ENCODE measurements around the gene ST7L. TPM values are rescaled to one million over a fixed set of nuclear protein-coding genes. Genes with fewer than 3 reads are reported as not detected.

Gene ST7L
- total and polyA plus RNA-seq, 9 of the 15 experiments (the other 6 are each of a cell fraction or from before 2014, with no cell fraction given), result 9.0 to 32.5 (median 26.6) TPM

DNA sequence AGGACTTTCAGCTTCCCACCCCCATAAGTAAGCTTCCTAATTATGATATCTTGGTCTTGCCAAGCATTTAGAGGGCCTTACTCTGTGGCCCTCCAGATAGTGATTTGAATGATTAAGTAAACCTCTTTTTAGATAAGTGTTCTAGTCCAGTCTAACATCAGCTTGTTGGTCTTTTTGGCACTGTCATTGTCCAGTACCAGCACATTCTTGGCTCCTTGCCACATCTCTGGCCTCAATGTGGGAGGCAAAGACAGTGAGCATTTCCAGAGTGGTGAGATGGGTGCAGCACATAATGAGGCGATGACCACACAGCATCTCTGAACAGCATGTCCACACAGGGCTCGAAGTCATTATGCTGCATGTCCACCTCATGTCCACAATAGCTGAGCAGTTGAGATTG is 6.8 kb upstream of the ST7L start (continued):
- TF ChIP-seq, protein P1, sequence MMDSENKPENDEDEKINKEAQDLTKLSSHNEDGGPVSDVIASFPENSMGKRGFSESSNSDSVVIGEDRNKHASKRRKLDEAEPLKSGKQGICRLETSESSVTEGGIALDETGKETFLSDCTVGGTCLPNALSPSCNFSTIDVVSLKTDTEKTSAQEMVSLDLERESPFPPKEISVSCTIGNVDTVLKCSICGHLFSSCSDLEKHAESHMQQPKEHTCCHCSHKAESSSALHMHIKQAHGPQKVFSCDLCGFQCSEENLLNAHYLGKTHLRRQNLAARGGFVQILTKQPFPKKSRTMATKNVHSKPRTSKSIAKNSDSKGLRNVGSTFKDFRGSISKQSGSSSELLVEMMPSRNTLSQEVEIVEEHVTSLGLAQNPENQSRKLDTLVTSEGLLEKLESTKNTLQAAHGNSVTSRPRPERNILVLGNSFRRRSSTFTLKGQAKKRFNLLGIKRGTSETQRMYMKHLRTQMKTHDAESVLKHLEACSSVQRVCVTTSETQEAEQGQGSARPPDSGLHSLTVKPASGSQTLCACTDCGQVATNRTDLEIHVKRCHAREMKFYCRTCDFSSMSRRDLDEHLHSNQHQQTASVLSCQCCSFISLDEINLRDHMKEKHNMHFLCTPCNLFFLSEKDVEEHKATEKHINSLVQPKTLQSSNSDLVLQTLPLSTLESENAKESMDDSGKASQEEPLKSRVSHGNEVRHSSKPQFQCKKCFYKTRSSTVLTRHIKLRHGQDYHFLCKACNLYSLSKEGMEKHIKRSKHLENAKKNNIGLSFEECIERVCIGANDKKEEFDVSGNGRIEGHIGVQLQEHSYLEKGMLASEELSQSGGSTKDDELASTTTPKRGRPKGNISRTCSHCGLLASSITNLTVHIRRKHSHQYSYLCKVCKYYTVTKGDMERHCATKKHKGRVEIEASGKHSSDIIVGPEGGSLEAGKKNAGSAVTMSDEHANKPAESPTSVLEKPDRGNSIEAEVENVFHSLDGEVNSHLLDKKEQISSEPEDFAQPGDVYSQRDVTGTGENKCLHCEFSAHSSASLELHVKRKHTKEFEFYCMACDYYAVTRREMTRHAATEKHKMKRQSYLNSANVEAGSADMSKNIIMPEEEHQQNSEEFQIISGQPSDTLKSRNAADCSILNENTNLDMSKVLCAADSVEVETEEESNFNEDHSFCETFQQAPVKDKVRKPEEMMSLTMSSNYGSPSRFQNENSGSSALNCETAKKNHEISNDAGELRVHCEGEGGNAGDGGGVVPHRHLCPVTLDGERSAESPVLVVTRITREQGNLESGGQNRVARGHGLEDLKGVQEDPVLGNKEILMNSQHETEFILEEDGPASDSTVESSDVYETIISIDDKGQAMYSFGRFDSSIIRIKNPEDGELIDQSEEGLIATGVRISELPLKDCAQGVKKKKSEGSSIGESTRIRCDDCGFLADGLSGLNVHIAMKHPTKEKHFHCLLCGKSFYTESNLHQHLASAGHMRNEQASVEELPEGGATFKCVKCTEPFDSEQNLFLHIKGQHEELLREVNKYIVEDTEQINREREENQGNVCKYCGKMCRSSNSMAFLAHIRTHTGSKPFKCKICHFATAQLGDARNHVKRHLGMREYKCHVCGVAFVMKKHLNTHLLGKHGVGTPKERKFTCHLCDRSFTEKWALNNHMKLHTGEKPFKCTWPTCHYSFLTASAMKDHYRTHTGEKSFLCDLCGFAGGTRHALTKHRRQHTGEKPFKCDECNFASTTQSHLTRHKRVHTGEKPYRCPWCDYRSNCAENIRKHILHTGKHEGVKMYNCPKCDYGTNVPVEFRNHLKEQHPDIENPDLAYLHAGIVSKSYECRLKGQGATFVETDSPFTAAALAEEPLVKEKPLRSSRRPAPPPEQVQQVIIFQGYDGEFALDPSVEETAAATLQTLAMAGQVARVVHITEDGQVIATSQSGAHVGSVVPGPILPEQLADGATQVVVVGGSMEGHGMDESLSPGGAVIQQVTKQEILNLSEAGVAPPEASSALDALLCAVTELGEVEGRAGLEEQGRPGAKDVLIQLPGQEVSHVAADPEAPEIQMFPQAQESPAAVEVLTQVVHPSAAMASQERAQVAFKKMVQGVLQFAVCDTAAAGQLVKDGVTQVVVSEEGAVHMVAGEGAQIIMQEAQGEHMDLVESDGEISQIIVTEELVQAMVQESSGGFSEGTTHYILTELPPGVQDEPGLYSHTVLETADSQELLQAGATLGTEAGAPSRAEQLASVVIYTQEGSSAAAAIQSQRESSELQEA (IDR thresholded peaks at IDR 0.05; ENCODE audit: low read depth), result no peak
- TF ChIP-seq TRIM24 (IDR thresholded peaks at IDR 0.05) (peak in 1 of 2 experiments; percentile 64; a peak in 1 of 4 replicates), CREM (IDR thresholded peaks at IDR 0.05; ENCODE audit: low read depth) (peak; percentile 60), CBFA2T2 (conservative IDR thresholded peaks at IDR 0.05) (peak; percentile 62; the same call in 1 of the 2 replicates), RCOR1 (IDR thresholded peaks at IDR 0.05; ENCODE audit: borderline replicate concordance in 1 of 2, low read depth in 2 of 2, low read length in 2 of 2) (peak in 1 of 2 experiments; percentile 39; a peak in 1 of 4 replicates), NFIC (IDR thresholded peaks at IDR 0.05) (peak; percentile 99), BACH1 (tag; IDR thresholded peaks at IDR 0.05) (peak; percentile 43; the same call in 1 of the 2 replicates), POLR2B (IDR thresholded peaks at IDR 0.05; ENCODE audit: low read depth, partially characterized antibody) (peak; percentile 11), HDAC2 (IDR thresholded peaks at IDR 0.05) (peak; percentile 24; the same call in 1 of the 2 replicates), ZFP36 (IDR thresholded peaks at IDR 0.05; ENCODE audit: low read depth, low read length, partially characterized antibody) (peak; percentile 53), ZFP1 (CRISPR knock-in tag; IDR thresholded peaks at IDR 0.05) (no peak), TEAD2 (tag; IDR thresholded peaks at IDR 0.05) (peak; percentile 48; the same call in 1 of the 2 replicates), PRPF4 (IDR thresholded peaks at IDR 0.05; ENCODE audit: insufficient read depth, low read depth, low read length, poor library complexity, severe bottlenecking) (no peak), SMARCA5 (IDR thresholded peaks at IDR 0.05) (0 out of 2 replicates have a peak, but pooled peaks have one; percentile 26), POLR2A (conservative IDR thresholded peaks at IDR 0.05) (0 out of 2 replicates have a peak, but pooled peaks have one; percentile 30)
- TF ChIP-seq, protein P2, sequence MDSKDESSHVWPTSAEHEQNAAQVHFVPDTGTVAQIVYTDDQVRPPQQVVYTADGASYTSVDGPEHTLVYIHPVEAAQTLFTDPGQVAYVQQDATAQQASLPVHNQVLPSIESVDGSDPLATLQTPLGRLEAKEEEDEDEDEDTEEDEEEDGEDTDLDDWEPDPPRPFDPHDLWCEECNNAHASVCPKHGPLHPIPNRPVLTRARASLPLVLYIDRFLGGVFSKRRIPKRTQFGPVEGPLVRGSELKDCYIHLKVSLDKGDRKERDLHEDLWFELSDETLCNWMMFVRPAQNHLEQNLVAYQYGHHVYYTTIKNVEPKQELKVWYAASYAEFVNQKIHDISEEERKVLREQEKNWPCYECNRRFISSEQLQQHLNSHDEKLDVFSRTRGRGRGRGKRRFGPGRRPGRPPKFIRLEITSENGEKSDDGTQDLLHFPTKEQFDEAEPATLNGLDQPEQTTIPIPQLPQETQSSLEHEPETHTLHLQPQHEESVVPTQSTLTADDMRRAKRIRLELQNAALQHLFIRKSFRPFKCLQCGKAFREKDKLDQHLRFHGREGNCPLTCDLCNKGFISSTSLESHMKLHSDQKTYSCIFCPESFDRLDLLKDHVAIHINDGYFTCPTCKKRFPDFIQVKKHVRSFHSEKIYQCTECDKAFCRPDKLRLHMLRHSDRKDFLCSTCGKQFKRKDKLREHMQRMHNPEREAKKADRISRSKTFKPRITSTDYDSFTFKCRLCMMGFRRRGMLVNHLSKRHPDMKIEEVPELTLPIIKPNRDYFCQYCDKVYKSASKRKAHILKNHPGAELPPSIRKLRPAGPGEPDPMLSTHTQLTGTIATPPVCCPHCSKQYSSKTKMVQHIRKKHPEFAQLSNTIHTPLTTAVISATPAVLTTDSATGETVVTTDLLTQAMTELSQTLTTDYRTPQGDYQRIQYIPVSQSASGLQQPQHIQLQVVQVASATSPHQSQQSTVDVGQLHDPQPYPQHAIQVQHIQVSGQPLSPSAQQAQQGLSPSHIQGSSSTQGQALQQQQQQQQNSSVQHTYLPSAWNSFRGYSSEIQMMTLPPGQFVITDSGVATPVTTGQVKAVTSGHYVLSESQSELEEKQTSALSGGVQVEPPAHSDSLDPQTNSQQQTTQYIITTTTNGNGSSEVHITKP (IDR thresholded peaks at IDR 0.05; ENCODE audit: partially characterized antibody), result peak; percentile 8

Measured in K562 (cell line).